Neural progenitor cell (in vitro differentiated cells): ENCODE data around the gene SPHKAP.

Experiments
- CTCF ChIP-seq: fragments of 200-600 bp; sonication (generic); IDR thresholded peaks from 2 replicates; pipeline ENCODE4 v1.5.1; 2017; ENCODE audit warnings: antibody characterized with exemption, mild to moderate bottlenecking
- EZH2 ChIP-seq: fragments of 200-600 bp; sonication (generic); IDR thresholded peaks from 2 replicates; pipeline ENCODE4 v1.6.1; 2017; ENCODE audit warnings: antibody characterized with exemption, mild to moderate bottlenecking, moderate library complexity
- EZH2phosphoT487 ChIP-seq: fragments of 200-600 bp; sonication (generic); IDR thresholded peaks from 2 replicates; pipeline ENCODE4 v1.6.1; 2017; ENCODE audit warnings: antibody characterized with exemption

DNA sequence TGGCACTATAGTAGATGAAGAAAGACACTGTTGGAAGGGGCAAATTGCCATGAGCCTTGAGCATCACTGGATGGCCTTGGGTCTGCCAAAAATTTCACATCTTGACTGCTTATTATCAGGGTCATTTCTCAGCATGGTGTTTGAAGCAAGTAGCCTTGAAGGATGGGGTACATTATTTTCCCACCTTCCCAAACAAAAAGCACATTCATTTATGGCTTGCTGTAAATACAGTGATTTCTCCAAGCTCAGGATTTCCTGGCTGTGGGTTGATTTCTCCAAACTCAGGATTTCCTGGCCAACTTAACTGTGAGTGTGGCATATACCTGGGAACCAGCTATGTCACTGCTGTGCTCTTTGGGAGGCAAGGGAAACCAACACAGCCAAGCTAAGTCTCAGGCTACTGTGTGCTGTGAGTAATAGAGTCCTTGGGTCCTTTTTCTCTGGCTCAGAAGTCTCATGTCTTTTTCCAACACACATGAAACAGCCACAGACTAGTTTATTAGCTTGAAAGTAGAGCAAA is 116.6 kb downstream of the SPHKAP start:
- TF ChIP-seq CTCF (no peak), EZH2 (no peak), EZH2phosphoT487 (no peak)
